ENCODE data around the gene VAMP7.
"Not testable (repeated sequence)": the region's sequence is repeated elsewhere in the genome, so short reads cannot be mapped to it uniquely, and the experiment has no call there.

The VAMP7 gene

DNA sequence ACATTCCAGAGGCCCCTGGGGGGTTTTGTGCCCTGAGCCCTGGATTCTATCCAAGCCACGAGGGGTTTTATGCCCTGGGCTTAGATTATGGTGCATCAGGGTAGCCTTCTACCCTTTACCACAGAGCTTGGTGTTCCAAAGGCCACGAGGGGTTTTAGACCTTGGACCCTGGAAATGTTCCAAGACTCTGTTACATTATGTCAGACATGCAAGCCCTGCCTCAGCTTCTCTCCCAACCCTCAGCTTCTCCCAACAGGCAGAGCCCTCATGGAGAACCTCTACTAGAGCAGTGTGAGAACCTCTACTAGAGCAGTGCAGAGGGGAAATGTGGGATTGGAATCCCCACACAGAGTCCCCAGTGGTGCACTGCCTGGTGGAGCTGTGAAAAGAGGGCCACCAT, 105.8 kb downstream of the VAMP7 start:
- in situ Hi-C loops (cut with MboI; ENCODE audit: low sequenced_read_pairs) = not testable (repeated sequence)

- in situ Hi-C loops (cut with MboI; ENCODE audit: low sequenced_read_pairs) = no loop called here
Measured at GRCh38 chrX:155988859-155989258, 107.7 kb downstream of the VAMP7 start.
